ENCODE data around the gene LLCFC1.

Gene LLCFC1

GRCh38 chr7:142904128-142904527, 35.2 kb upstream of the LLCFC1 start:
- Mint-ChIP-seq H3K9me3 (no peaks in the 10 kb centered on the region), H3K27me3 (peaks cover 13% of the 10 kb centered on the region), H3K4me3 (no peak overlapping the region), H3K36me3 (ENCODE audit: low read depth) (no peaks in the 10 kb centered on the region), H3K27ac (no peak overlapping the region), H3K4me1 (ENCODE audit: low read depth) (no peaks in the 10 kb centered on the region)

GRCh38 chr7:142905759-142906158, 33.5 kb upstream of the LLCFC1 start:
- no peak overlapping the region for H3K4me3 Mint-ChIP-seq
- H3K27ac Mint-ChIP-seq, result no peak overlapping the region
- no peaks in the 10 kb centered on the region for H3K9me3 Mint-ChIP-seq
- no peaks in the 10 kb centered on the region for H3K36me3 Mint-ChIP-seq (ENCODE audit: low read depth)
- peaks cover 16% of the 10 kb centered on the region for H3K27me3 Mint-ChIP-seq
- H3K4me1 Mint-ChIP-seq (ENCODE audit: low read depth), result no peaks in the 10 kb centered on the region

- H3K27ac Mint-ChIP-seq, result no peak overlapping the region
- H3K27me3 Mint-ChIP-seq, result peaks cover 22% of the 10 kb centered on the region
- H3K36me3 Mint-ChIP-seq (ENCODE audit: low read depth), result no peaks in the 10 kb centered on the region
- H3K9me3 Mint-ChIP-seq, result no peaks in the 10 kb centered on the region
- H3K4me3 Mint-ChIP-seq, result no peak overlapping the region
- no peaks in the 10 kb centered on the region for H3K4me1 Mint-ChIP-seq (ENCODE audit: low read depth)
These were observed 32.6 kb upstream of the LLCFC1 start for GRCh38 chr7:142906643-142907042.

- H3K4me1 Mint-ChIP-seq (ENCODE audit: low read depth), result no peaks in the 10 kb centered on the region
- peaks cover 26% of the 10 kb centered on the region for H3K27me3 Mint-ChIP-seq
- H3K36me3 Mint-ChIP-seq (ENCODE audit: low read depth), result no peaks in the 10 kb centered on the region
- no peak overlapping the region for H3K4me3 Mint-ChIP-seq
- no peak overlapping the region for H3K27ac Mint-ChIP-seq
- no peaks in the 10 kb centered on the region for H3K9me3 Mint-ChIP-seq
These were observed 31.0 kb upstream of the LLCFC1 start for GRCh38 chr7:142908290-142908689.

- Mint-ChIP-seq H3K36me3 (ENCODE audit: low read depth) (no peaks in the 10 kb centered on the region), H3K27ac (no peak overlapping the region), H3K9me3 (no peaks in the 10 kb centered on the region), H3K4me3 (no peak overlapping the region), H3K4me1 (ENCODE audit: low read depth) (no peaks in the 10 kb centered on the region), H3K27me3 (peaks cover 26% of the 10 kb centered on the region)
These were observed 30.1 kb upstream of the LLCFC1 start for GRCh38 chr7:142908921-142909890.

GRCh38 chr7:142910031-142910433, 29.3 kb upstream of the LLCFC1 start:
- no peaks in the 10 kb centered on the region for H3K36me3 Mint-ChIP-seq (ENCODE audit: low read depth)

GRCh38 chr7:142910481-142910880, 28.8 kb upstream of the LLCFC1 start:
- no peaks in the 10 kb centered on the region for H3K36me3 Mint-ChIP-seq (ENCODE audit: low read depth)
- peaks cover 26% of the 10 kb centered on the region for H3K27me3 Mint-ChIP-seq
- no peak overlapping the region for H3K27ac Mint-ChIP-seq
- H3K4me1 Mint-ChIP-seq (ENCODE audit: low read depth), result no peaks in the 10 kb centered on the region
- no peaks in the 10 kb centered on the region for H3K9me3 Mint-ChIP-seq
- no peak overlapping the region for H3K4me3 Mint-ChIP-seq

More at GRCh38 chr7:142910031-142910433, 29.3 kb upstream of the LLCFC1 start:
- Mint-ChIP-seq H3K27me3 (peaks cover 26% of the 10 kb centered on the region), H3K27ac (no peak overlapping the region), H3K4me3 (no peak overlapping the region), H3K4me1 (ENCODE audit: low read depth) (no peaks in the 10 kb centered on the region), H3K9me3 (no peaks in the 10 kb centered on the region)

- Mint-ChIP-seq H3K4me3 (no peak overlapping the region), H3K27me3 (peaks cover 24% of the 10 kb centered on the region), H3K4me1 (ENCODE audit: low read depth) (no peaks in the 10 kb centered on the region), H3K36me3 (ENCODE audit: low read depth) (no peaks in the 10 kb centered on the region), H3K27ac (no peak overlapping the region), H3K9me3 (no peaks in the 10 kb centered on the region)
These were observed 26.2 kb upstream of the LLCFC1 start for GRCh38 chr7:142913051-142913450.

- Mint-ChIP-seq H3K27me3 (peaks cover 23% of the 10 kb centered on the region), H3K4me1 (ENCODE audit: low read depth) (no peaks in the 10 kb centered on the region), H3K4me3 (no peak overlapping the region), H3K9me3 (no peaks in the 10 kb centered on the region), H3K27ac (no peak overlapping the region), H3K36me3 (ENCODE audit: low read depth) (no peaks in the 10 kb centered on the region)
These were observed 25.7 kb upstream of the LLCFC1 start for GRCh38 chr7:142913566-142913965.

GRCh38 chr7:142914121-142914520, 25.2 kb upstream of the LLCFC1 start:
- Mint-ChIP-seq H3K4me3 (no peak overlapping the region), H3K27ac (no peak overlapping the region), H3K9me3 (no peaks in the 10 kb centered on the region), H3K27me3 (peaks cover 19% of the 10 kb centered on the region), H3K4me1 (ENCODE audit: low read depth) (no peaks in the 10 kb centered on the region), H3K36me3 (ENCODE audit: low read depth) (no peaks in the 10 kb centered on the region)

- H3K36me3 Mint-ChIP-seq (ENCODE audit: low read depth), result no peaks in the 10 kb centered on the region
- no peaks in the 10 kb centered on the region for H3K4me1 Mint-ChIP-seq (ENCODE audit: low read depth)
- no peak overlapping the region for H3K27ac Mint-ChIP-seq
- H3K27me3 Mint-ChIP-seq, result peaks cover 16% of the 10 kb centered on the region
- no peak overlapping the region for H3K4me3 Mint-ChIP-seq
- H3K9me3 Mint-ChIP-seq, result no peaks in the 10 kb centered on the region
These were observed 24.0 kb upstream of the LLCFC1 start for GRCh38 chr7:142915315-142915714.

GRCh38 chr7:142916508-142916907, 22.8 kb upstream of the LLCFC1 start:
- no peak overlapping the region for H3K4me3 Mint-ChIP-seq
- no peaks in the 10 kb centered on the region for H3K36me3 Mint-ChIP-seq (ENCODE audit: low read depth)
- H3K27ac Mint-ChIP-seq, result no peak overlapping the region
- H3K27me3 Mint-ChIP-seq, result peaks cover 12% of the 10 kb centered on the region
- H3K4me1 Mint-ChIP-seq (ENCODE audit: low read depth), result no peaks in the 10 kb centered on the region
- no peaks in the 10 kb centered on the region for H3K9me3 Mint-ChIP-seq

GRCh38 chr7:142917447-142917846, 21.8 kb upstream of the LLCFC1 start:
- H3K27ac Mint-ChIP-seq, result no peak overlapping the region
- no peak overlapping the region for H3K4me3 Mint-ChIP-seq
- H3K36me3 Mint-ChIP-seq (ENCODE audit: low read depth), result no peaks in the 10 kb centered on the region
- no peaks in the 10 kb centered on the region for H3K9me3 Mint-ChIP-seq
- H3K27me3 Mint-ChIP-seq, result peaks cover 6% of the 10 kb centered on the region
- H3K4me1 Mint-ChIP-seq (ENCODE audit: low read depth), result no peaks in the 10 kb centered on the region

GRCh38 chr7:142918901-142919300, 20.4 kb upstream of the LLCFC1 start:
- no peak overlapping the region for H3K27ac Mint-ChIP-seq
- no peaks in the 10 kb centered on the region for H3K4me1 Mint-ChIP-seq (ENCODE audit: low read depth)
- H3K27me3 Mint-ChIP-seq, result peaks cover 6% of the 10 kb centered on the region
- H3K4me3 Mint-ChIP-seq, result no peak overlapping the region
- no peaks in the 10 kb centered on the region for H3K36me3 Mint-ChIP-seq (ENCODE audit: low read depth)
- H3K9me3 Mint-ChIP-seq, result no peaks in the 10 kb centered on the region

- no peak overlapping the region for H3K27ac Mint-ChIP-seq
- no peaks in the 10 kb centered on the region for H3K9me3 Mint-ChIP-seq
- H3K27me3 Mint-ChIP-seq, result peaks cover 6% of the 10 kb centered on the region
- no peaks in the 10 kb centered on the region for H3K36me3 Mint-ChIP-seq (ENCODE audit: low read depth)
- H3K4me1 Mint-ChIP-seq (ENCODE audit: low read depth), result no peaks in the 10 kb centered on the region
- H3K4me3 Mint-ChIP-seq, result no peak overlapping the region
These were observed 19.6 kb upstream of the LLCFC1 start for GRCh38 chr7:142919656-142920055.

GRCh38 chr7:142923391-142923790, 15.9 kb upstream of the LLCFC1 start:
- no peak overlapping the region for H3K4me3 Mint-ChIP-seq
- H3K9me3 Mint-ChIP-seq, result no peaks in the 10 kb centered on the region
- H3K27me3 Mint-ChIP-seq, result peaks cover 2% of the 10 kb centered on the region
- H3K27ac Mint-ChIP-seq, result no peak overlapping the region
- no peaks in the 10 kb centered on the region for H3K4me1 Mint-ChIP-seq (ENCODE audit: low read depth)
- no peaks in the 10 kb centered on the region for H3K36me3 Mint-ChIP-seq (ENCODE audit: low read depth)
